AG04449 (cell line): ENCODE results near the gene ZNF253.
"Not testable (repeated sequence)": the region's sequence is repeated elsewhere in the genome, so short reads cannot be mapped to it uniquely, and the experiment has no call there.

Source experiments
- CTCF ChIA-PET: fragments of 350-600 bp; formaldehyde crosslinking; extraction: SDS; loops from one replicate; lab custom pipeline; 2021; ENCODE audit warnings: antibody characterized with exemption; lab: Yijun Ruan, JAX
- POLR2A ChIA-PET: fragments of 400-600, 350-600 bp; formaldehyde crosslinking; extraction: SDS; loops from one replicate; lab custom pipeline; 2020; ENCODE audit warnings: antibody characterized with exemption, inconsistent platforms; lab: Yijun Ruan, JAX
- DNase-seq: peaks from one replicate; pipeline ENCODE4 v3.0.0-alpha.2; 2010; ENCODE audit warnings: low read depth, low spot score
- H3K4me3 ChIP-seq: 2 replicates; pipeline ENCODE4 v1.5.1; 2011; ENCODE audit warnings: low read depth, mild to moderate bottlenecking, control low read depth, low read length
- TF ChIP-seq, protein P1 (sequence below): IDR thresholded peaks from one replicate; pipeline ENCODE4 v1.5.1; 2011; ENCODE audit warnings: mild to moderate bottlenecking, moderate library complexity, low read length, control low read depth, inconsistent platforms; ENCODE audit not compliant: insufficient read depth; ENCODE audit errors: missing control alignments

Gene ZNF253

DNA sequence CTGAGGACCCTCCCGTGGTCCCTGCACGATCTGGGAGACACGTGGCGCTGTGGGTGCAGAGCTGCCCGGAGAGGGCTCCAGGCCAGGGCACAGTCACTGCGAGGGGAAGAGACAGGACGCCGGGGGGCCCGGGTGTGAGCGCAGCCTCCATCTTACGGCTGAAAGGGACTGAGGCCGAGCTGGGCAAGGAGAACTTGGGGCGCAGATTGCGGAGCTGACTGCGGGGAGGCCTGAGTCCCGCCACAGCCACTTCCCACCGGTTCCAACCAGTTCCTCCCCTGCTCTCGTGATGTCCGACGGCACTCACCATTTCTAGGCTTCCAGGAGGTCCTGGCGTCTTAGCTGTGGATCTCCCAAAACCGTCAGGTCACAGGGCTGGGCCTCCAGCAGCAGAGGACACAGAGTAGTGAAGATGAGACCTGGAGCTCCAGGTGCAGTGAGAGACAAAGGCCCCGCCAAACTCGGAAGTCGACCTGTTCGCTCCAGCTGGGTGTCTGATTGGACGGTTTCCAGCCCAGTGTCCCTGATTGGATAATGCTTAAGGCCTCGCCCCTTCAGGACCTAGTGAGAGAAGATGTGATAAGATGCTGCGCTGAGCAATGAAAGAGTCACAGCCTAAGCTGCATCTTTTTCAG, 4.8 kb upstream of the ZNF253 start:
- no peak overlapping the region for H3K4me3 ChIP-seq
- no peak for DNase-seq
- ChIA-PET POLR2A (no interaction called here), CTCF (no interaction called here)
- TF ChIP-seq, protein P1, sequence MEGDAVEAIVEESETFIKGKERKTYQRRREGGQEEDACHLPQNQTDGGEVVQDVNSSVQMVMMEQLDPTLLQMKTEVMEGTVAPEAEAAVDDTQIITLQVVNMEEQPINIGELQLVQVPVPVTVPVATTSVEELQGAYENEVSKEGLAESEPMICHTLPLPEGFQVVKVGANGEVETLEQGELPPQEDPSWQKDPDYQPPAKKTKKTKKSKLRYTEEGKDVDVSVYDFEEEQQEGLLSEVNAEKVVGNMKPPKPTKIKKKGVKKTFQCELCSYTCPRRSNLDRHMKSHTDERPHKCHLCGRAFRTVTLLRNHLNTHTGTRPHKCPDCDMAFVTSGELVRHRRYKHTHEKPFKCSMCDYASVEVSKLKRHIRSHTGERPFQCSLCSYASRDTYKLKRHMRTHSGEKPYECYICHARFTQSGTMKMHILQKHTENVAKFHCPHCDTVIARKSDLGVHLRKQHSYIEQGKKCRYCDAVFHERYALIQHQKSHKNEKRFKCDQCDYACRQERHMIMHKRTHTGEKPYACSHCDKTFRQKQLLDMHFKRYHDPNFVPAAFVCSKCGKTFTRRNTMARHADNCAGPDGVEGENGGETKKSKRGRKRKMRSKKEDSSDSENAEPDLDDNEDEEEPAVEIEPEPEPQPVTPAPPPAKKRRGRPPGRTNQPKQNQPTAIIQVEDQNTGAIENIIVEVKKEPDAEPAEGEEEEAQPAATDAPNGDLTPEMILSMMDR, result no peak

DNA sequence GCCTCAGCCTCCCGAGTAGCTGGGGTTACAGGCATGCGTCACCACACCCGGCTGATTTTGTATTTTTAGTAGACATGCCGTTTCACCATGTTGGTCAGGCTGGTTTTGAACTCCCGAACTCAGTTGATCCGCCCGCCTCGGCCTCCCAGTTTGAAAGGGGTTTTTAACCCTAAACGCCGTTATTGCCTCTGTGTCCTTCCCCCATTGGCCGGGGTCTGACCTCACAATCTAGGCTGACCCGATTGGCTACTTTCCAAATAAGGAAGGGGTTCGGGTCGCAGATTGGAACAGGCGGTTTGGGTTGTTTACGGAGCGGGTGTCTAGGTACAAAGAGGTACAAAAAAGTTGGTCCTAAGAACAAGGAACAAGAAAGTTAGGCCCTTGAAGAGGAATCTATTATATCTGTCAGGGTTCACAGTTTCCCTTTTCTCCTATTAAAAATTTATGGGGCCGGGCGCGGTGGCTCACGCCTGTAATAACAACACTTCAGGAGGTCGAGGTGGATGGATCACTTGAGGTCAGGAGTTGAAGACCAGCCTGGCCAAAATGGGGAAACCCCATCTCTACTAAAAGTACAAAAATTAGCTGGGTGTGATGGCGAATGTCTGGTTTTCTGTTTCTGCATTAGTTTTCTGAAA, 1.0 kb downstream of the ZNF253 start:
- no peak for DNase-seq
- ChIA-PET CTCF (interaction anchor here (0.7 kb wide), 1 partner anchor 8 kb away, joined by 3 read pairs; no protein-coding TSS in a partner anchor), POLR2A (interaction anchor here (1.3 kb wide), 1 partner anchor 34 kb away, joined by 22 read pairs; the partner anchor contains the start of gene ZNF93)

DNA sequence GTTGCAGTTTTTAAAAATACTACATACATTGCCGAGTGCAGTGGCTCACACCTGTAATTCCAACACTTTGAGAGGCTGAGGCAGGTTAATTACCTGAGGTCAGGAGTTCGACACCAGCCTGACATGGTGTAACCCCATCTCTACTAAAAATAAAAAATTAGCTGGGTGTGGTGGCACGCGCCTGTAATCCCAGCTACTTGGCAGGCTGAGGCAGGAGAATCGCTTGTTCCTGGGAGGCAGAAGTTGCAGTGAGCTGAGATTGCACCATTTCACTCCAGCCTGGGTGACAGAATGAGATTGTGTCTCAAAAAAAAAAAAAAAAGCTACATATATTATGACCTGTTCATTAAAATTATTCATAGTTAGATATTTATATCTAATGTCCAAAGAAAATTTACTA, 4.4 kb downstream of the ZNF253 start:
- DNase-seq, CTCF ChIA-PET, POLR2A ChIA-PET, H3K4me3 ChIP-seq: not testable (repeated sequence)

More for the DNA sequence above, 1.0 kb downstream of the ZNF253 start:
- H3K4me3 ChIP-seq, result peak overlapping the region; percentile 66
- TF ChIP-seq, protein P1, result no peak

DNA sequence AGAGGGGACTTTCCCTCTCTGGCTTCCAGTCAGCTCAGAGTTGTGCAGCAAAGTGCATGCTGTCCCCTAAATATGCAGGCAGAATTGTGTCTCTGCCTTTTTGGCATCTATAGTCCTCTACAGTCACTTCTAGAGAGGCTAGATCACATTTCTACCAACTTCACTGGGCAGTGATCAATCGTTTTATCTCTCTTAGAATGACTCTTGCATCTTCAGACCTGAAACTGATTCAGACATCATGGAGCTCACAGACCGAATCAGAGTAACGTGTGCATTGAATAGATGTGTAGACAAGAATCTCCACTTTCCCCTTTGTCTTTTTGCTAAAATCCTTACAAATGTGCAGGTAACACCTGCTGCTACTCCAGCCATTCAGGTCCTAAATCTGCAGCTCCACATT, 6.2 kb downstream of the ZNF253 start:
- no peak overlapping the region for H3K4me3 ChIP-seq
- ChIA-PET CTCF (interaction anchor here (0.7 to 1.0 kb wide), 2 partner anchors 11 to 19 kb away, joined by 3 read pairs; no protein-coding TSS in a partner anchor), POLR2A (no interaction called here)
- no peak for DNase-seq
- TF ChIP-seq, protein P1, result no peak

DNA sequence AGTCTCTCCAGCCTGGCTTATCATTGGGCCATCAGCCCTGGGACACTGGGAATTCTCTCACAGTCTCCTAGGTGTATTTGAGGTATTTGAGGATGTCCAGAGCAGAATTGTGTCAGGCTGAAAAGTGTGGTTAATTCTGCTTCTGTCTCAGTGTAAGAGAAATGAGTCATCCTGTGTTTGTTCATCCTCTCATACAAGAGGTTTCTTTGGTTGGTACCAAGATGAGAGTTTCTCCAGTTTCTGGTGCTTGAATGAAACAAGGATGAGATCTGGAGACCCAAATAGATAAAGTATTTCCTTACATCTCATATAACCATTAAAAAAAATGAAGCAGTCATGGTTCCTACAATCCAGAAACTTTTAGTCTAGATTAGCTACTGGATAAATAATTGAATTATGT, 7.7 kb downstream of the ZNF253 start:
- POLR2A ChIA-PET, result no interaction called here
- DNase-seq, result no peak
- CTCF ChIA-PET, result no interaction called here
- TF ChIP-seq, protein P1, result no peak
- H3K4me3 ChIP-seq, result no peak overlapping the region

DNA sequence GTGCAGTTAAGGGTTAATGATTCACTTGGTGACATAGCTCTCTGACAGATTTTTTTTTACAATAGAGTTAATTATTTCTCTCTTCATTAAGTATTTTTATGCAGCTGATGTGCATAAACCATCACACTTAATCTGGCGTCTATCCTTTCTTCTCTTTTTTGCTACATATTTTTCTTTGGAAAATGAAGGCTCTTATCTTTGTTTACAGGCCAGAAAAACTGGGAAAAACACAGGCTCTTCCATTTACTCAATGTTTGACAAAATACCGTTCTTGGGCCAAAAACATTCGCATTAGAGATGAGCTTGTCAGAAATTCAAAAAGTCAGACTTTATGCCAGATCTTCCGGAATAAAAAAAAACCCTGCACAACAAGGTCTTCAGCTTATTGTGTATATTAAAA, 12.0 kb downstream of the ZNF253 start:
- POLR2A ChIA-PET, result no interaction called here

More for the DNA sequence above, 12.0 kb downstream of the ZNF253 start:
- CTCF ChIA-PET, result no interaction called here
- H3K4me3 ChIP-seq, result no peak overlapping the region
- DNase-seq, result no peak
- TF ChIP-seq, protein P1, result no peak
